Dermis microvascular lymphatic vessel endothelial cell (primary cell): ENCODE data around the gene SOX2. TPM values are rescaled to one million over a fixed set of nuclear protein-coding genes. Genes with fewer than 3 reads are reported as not detected.
"Not testable (repeated sequence)": the region's sequence is repeated elsewhere in the genome, so short reads cannot be mapped to it uniquely, and the experiment has no call there.

Experiments
- DNase-seq, 2 donors: peaks; one replicate each; pipeline versions ENCODE4 v3.0.0 to v3.0.0-alpha.2; 2010; ENCODE audit warnings: low read depth in 2 of 2
- total RNA-seq: library from RNA; depleted of rRNA; stranded (reverse); fragments of >200 nt; gene quantifications from 2 replicates; pipeline ENCODE4 v1.2.1, GENCODE V29; 2014

Gene SOX2
- total RNA-seq, 1 donor from 2014 or later, result not detected

GRCh38 chr3:181757694-181758306, 46.1 kb downstream of the SOX2 start:
- DNase-seq, result no peak

DNA sequence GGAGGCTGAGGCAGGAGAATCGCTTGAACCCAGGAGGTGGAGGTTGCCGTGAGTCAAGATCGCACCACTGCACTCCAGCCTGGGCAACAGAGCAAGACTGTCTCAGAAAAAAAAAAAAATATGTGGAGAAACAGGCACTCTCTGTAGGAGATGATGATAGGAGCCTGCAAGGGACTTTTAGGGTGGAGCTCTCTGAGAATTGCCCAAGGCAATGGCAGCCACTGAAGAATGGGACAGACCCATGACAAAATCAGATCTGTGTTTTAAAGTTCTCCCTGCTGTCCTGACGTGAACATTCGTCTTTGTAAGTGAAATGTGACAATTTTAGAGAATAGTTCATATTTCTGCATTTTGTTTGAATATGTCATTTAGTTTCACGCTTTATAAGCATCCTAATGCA, 50.2 kb downstream of the SOX2 start:
- no peak for DNase-seq

DNA sequence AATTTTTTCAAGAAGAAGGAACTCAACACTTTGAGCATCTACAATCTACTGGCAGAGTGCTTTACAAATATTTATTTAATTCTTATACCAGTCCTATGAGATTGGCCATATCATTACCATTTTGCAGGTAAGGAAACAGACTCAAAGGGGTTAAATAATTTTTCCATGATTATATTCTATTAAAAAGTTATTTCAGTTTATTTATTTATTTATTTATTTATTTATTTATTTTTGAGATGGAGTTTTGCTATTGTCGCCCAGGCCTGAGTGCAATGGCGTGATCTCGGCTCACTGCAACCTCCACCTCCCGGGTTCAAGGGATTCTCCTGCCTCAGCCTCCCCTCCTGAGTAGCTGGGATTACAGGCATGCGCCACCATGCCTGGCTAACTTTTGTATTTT, 52.3 kb downstream of the SOX2 start:
- DNase-seq, result not testable (repeated sequence)
